Hepatic stellate cell (primary cell): ENCODE data around the gene GLRX3.
"Not testable (repeated sequence)": the region's sequence is repeated elsewhere in the genome, so short reads cannot be mapped to it uniquely, and the experiment has no call there.

Experiments used
- DNase-seq: peaks from one replicate; pipeline ENCODE4 v3.0.0; 2011; ENCODE audit warnings: low spot score

Gene GLRX3

DNA sequence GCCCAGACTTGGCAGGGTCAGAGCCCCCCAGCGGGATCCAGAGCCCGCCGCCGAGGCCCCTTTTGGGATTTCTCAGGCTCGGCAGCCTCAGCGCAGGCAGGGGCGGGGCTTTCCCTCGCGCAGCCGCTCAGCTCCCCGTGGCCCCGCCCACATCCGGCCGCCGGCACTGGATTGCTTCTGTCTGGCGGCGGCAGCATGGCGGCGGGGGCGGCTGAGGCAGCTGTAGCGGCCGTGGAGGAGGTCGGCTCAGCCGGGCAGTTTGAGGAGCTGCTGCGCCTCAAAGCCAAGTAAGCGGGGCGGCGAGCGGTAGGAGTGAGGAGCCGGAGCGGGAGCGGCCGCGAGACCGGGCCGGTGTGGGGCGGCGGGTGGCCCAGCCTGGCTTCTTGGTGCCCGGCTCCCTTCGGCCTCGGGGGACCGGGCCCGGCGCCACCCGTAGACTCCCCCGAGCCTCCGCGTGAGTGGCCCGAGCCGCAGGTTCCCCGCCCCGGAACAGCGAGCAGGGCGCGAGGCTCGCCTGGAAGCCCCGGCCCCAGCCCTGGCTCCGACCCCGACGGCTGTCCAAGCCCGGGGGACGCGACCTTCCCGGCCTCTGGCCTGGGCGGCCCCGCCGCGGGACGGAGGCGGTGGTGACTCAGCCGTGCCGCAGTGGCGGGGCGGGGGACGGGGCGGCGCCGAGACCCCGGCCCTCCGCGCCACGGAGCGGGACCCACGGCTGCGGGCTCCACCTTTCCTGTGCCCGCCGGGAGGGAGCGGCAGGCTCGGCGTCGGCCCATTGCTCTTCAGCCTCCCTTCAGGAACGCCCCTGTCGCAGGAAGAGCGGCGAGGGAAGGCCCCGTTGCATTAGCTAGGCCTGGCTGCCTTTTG, at the start of gene GLRX3:
GLRX3 (plus strand) TSS at position 166 of the 864 bp plus-strand sequence; CDS start at position 196, 30 bp downstream.
- peak; percentile 93 for DNase-seq

DNA sequence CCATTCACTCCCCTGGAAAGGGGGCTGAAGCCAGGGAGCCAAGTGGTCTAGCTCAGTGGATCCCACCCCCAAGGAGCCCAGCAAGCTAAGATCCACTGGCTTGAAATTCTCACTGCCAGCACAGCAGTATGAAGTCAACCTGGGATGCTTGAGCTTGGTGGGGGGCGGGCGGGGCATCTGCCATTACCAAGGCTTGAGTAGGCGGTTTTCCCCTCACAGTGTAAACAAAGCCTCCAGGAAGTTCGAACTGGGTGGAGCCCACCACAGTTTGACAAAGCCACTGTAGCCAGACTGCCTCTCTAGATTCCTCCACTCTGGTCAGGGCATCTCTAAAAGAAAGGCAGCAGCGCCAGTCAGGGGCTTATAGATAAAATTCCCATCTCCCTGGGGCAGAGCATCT, 45.6 kb upstream of the GLRX3 start:
- not testable (repeated sequence) for DNase-seq

DNA sequence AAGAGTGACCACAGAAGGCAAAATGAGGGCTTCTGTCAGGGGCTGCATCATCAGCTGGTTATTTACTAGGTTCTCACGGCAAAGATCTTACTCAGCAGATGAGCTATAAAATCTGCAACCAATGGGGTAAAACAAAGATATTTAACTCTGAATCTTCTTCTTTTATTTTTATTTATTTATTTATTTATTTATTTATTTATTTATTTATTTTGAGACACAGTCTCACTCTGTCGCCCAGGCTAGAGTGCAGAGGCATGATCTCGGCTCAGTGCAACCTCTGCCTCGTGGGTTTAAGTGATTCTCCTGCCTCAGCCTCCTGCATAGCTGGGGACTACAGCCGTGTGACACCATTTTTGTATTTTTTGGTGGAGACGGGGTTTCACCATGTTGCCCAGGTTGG, 36.8 kb upstream of the GLRX3 start:
- DNase-seq = no peak

DNA sequence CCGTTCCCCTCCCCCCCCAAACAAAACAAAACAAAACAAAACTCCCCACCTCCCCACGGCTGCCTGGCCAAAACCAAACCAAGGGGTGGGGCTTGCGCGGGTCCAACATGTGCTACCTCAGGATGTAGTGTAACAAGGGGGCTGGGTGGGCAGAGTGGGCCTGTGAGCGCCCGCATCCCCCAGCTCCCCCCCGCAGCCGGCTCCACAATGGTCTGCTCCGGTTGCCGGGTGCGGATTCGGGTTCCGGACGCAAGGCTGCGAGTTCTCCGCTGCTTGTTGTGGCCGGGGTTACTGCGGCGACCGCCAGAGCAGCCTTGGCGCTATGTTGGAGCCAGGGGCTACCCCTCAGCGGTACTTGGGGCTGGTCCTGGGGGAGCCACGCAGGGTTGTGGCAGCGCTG, 30.5 kb upstream of the GLRX3 start:
- DNase-seq = no peak

DNA sequence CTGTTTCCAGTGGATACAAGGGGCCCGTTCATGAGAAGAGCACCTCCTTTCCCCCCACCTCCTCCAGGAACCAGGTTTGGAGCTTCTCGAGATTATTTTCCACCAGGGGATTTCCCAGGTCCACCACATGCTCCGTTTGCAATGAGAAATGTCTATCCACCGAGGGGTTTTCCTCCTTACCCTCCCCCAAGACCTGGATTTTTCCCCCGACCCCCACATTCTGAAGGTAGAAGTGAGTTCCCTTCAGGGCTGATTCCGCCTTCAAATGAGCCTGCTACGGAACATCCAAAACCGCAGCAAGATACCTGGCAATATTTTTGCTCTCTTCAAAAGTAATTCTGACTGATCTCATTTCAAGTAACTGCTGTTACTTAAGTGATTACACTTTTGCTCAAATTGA, 28.0 kb upstream of the GLRX3 start:
- not testable (repeated sequence) for DNase-seq

DNA sequence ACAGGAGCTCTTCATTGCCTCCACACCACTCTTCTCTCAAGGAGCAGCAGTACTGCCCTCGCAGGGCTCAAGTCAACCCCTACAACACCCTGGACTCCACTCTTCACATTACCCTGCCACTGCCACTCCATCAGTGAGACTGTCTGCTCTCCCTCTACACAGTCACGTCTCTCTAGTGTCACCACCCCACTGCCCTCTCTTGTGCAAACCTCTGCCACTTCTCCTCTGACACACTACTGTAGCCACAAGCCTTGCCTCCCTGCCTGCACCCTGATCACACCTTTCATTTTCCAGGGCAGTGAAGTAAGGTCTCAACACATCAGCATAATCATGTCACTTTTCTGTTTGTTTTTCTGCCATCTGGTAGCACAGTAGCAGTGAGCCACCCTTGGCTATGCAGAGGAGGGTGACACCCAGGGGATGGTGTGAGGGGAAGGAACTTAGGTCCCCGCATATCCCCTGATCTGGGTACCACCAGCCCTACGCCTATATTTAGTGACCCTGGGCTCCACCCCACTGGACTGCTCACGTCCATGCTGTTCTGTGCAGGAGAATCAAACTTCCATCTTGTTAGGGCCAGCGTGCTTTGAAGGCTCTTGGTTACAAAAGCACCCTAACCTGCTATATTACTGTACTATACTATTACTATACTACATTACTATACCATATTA, 27.1 kb upstream of the GLRX3 start:
- no peak for DNase-seq

DNA sequence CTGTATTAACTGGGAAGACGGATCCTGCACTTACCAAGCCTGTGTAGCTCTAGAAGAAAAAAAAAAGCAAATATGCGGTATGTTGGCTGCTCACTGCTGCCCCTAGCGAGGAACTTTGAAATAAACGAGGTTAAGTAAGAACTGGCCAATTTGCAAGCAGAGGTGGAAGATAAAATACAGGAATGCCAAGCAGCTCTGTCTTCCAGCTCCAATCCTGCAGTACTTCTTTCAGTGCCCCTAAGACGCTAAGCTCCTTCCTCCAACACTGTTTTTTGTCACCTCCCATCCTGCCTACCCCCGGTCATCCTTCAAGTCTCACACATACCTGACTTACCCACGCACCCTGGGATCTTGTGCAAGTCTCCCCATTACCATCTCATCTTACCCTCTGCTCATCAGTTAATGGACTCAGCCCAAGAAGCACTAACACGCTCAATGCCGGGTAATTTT, 26.4 kb upstream of the GLRX3 start:
- DNase-seq = peak; percentile 70

DNA sequence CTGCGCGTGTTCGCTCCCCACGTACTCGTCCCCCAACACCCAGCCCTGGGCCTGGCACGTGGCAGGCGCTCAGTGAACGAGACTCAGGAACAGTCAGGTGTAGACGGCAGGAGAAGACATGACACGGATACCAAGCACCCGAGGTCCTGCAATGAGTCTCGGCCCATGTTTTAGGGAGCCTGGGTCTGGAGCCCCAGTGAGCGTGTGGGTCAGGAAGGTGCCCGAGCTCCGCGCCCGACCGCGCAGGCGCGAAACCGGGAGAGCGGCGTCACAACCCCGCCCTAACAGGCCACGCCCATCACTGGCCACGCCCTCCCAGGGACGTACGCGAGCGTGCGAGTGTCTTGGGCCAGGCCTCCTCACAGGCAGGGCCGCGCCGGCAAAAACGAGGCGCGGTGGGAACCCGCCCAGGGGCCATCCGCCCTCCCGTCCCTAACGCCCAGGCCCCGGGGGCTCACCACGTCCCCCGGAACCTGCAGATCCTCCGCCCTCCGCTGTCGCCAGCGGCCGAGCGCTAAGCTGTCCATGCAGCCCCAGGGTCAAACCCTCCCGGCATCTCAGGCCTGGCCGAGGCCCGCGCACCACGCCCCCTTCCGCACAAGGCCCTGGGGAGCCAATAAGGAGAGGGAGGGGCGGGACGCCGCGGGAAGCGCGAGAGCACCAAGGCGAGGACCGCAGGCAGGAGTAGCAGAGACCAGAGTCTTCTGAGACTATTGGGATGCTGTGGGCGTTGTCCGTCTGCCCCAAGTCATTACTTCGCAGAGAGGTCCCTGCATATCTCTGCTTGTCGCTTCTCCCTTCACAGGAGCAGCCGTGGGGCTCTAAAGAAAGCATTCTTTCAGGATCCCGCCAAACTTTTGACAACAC, 25.7 kb upstream of the GLRX3 start, which contains the start of gene C10orf143:
C10orf143 (minus strand) TSS at position 585 of the 867 bp plus-strand sequence; CDS start at position 527, 58 bp downstream.
- peak; percentile 95 for DNase-seq

DNA sequence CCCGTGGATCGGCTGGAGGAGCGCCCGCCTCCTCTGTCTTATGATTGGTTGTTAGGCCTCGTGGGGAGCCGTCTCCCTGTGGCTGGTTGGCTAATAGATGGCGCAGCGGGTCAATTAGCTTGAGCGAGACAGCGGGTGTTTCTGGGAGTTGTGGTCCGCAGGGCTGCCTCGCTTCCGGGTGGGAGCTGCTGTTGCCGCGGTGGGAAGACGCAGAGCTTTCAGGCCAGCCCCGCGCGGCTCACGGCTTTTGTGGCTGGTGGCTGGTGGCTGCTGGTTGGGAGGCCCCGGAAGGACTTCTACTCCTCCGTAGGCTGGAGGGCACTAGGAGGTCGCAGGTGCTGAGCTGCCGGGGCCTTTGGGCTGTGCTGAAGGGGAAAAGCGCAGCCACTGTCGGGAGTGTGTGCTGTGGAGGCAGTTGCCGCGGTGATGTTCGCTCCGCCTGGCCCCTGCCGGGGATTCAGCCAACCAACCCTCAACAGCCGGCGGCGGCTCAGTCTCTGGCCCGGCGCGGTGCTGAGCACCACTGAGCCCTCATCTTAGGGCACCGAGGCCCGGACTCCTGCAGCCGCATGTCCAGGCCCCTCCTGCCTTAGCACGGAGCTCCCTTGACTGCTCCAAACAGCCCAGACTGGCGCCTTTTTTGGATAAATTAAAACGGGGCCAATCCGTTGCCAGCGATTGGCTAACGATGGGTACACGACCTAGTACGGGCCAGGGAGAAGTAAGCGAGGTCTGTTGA, 24.9 kb upstream of the GLRX3 start:
- peak; percentile 99 for DNase-seq

DNA sequence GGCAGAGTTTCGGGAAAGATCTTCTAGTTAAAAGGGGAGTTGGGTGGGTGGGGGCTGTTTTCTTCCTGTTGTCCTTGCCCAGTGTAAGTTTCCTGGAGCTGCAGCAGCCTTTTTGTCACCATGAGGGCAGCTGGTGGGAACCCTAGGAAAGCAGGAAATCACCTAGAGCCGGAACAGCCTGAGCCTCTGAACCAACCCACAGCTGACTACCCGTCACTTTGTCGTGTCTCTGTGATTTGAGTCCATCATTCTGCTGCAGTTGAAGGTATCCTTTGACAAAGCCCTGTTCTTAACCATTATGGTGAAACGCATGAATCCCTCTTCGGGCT, 24.4 kb upstream of the GLRX3 start:
- DNase-seq = no peak

DNA sequence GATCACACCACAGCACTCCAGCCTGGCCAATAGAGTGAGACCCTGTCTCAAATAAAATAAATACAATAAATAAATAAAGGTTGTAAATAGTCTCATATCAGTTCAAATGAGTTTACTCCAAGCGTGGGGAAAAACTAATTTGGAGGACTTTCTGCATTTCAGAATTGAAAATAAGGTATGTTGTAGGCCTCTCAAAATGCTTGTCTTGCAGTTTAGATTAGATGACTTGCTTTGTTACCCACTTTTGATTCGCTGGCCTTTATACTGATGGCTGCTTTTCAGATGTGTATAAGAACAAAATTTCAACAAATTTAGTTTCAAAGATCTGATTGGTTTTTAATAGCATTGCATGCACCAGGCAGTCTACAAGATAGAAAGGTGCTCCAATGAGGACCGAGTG, 23.4 kb upstream of the GLRX3 start:
- no peak for DNase-seq

DNA sequence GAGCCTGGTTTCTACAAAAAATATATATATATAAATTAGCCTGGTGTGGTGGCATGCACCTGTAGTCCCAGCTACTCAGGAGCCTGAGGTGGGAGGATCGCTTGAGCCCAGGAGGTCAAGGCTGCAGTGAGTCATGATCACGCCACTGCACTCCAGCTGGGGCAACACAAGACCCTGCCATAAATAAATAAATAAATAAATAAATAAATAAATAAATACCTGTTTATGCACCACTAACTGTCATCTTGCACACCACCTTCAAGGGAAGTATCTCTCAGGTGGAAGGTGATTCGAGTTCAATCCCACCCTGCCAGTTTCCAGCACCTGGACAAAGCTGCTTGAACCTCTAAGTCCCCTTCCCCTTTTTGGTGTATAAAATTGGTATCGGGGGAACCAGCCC, 19.2 kb upstream of the GLRX3 start:
- DNase-seq = not testable (repeated sequence)

DNA sequence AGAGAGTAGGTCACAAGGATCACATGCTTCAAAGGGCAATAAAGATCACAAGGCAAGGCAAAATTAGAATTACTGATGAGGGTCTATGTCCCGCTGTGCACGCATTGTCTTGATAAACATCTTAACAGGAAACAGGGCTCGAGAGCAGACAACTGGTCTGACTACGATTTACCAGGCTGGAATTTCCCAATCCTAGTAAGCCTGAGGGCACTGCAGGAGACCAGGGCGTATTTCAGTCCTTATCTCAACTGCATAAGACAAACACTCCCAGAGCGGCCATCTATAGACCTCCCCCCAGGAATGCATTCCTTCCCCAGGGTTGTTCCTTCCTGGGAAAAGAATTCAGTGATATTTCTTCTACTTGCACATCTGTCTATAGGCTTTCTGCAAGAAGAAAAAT, 18.7 kb upstream of the GLRX3 start:
- not testable (repeated sequence) for DNase-seq

DNA sequence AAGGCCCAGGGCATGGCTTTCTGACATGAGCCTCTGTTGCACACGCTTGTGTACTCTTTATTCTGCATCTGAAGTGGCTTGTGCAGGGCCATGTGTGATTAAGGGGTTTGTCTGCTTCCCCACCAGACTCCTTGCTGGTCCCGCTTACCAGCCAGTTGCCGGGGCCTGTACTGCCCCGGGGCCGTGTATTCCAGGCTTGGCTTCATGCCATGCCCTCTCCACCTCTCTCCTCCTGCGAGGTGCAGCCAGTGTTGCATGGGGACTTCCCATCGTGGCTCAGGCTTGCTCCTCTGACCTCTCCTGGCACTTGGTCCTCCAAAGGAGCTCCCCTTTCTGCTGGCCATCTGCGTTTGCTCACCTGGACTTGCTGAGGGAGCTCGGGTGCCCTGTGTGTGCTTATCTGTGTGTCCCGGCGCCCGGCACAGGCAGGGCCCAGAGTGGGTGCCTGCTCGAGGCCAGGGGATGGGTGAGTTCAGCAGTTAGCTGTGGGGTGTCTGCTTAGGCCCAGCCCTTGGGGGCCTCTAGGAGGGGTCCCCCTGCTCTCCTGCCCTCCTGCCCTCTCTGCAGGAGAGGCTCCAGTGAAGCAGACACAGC, 14.6 kb upstream of the GLRX3 start:
- no peak for DNase-seq

DNA sequence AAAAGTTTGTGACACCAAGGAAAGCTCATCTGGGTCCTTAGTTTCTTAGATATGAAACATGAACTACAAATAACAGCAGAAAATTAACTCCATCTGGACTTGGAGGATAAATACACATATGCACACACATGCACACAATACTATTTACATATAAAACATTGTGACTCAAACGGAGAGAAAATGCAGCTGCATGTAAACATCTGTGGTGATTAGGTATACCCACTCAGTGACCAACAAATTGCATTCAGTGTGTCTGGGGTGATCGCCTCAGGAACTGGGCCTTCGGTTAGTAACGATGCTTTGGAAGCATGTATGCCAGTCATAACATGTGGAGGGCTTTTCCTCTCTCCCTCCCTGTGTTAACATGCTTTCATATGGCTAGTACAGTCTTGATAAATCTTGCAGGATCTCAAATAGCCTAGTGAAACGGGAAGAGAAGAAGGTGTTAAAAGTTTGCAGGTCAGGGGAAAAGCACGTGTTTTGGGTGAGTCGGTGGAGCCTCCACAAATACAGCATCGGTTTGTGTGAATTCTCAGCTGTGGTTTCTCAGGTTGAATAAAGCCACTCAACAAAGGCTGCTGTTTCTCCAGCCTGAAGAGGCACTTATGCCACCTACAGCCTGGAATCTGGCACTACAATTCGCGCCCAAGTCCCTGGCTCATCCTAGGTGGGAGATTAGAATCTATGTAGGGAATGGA, 8.7 kb upstream of the GLRX3 start:
- DNase-seq = peak; percentile 89

DNA sequence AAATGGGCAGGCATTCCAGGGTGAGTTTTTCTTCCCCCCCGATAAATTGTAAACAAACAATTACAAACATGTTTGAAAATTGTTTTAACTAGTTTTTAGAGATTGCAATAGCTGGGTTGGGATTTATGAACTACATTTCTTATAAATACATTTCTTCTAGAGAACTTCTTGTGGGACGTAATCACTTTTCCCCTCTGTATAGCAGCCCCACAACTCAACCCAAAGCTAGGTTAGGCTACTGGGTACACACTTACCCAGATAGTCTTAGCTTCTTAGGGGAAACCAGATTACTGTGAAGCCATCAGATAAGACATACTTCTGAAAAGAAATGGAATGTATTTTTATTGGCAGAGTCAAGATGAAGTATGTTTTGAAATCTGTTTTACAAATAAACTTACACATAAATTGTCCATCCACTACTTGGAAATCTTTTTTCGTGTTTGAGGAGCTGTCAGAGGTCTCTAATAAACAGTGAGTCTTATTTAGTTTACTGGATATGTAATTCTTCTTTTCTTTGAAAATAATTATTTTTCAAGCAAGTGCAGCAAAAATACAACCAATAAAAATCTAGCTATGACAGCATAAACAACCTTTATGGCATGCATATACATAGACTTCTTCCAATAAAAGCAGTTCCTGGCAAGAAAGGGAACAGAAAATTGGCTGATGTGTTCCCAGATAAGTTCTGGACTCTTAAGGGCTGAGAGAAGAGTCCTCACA, 8.0 kb upstream of the GLRX3 start:
- peak; percentile 48 for DNase-seq

DNA sequence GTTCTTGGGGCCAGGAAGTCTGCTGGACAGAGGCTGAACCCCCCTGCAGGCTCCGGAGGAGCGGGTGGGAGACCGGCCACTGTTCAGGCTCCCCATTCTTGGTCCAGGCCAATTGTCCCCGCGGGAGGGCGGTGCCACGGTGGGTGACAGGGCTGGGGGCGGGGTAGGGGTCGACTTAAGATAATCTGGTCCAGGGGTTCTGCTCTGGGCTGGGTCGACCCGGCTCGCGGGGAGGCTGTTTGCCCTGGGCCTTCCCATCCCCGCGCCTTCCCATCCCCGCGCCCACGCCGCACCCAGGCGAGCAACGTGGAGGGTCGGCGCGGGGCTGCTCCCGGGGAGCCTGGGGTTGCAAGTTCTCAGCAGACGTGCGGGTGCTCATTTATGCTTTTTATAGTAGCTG, 7.3 kb upstream of the GLRX3 start:
- no peak for DNase-seq

DNA sequence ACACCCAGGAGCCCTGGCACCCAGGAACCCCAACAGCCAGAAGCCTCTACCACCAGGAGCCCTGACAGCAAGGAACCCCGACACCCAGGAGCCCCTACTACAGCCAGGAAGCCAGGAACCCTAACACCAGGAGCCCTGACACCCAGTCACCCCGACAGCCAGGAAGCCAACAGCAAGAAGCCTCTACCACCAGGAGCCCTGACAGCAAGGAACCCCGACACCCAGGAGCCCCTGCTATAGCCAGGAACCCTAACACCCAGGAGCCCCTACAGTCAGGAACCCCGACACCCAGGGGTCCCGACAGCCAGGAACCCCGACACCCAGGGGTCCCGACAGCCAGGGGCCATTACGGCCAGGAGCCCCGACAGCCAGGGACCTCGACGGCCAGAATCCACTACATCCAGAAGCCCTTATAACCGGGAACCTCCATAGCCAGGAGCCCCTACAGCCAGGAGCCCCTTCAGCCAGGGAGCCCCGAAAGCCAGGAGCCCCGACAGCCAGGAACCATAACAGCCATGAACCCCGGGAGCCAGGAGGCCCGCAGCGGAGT, 440 bp upstream of the GLRX3 start:
- no peak for DNase-seq

DNA sequence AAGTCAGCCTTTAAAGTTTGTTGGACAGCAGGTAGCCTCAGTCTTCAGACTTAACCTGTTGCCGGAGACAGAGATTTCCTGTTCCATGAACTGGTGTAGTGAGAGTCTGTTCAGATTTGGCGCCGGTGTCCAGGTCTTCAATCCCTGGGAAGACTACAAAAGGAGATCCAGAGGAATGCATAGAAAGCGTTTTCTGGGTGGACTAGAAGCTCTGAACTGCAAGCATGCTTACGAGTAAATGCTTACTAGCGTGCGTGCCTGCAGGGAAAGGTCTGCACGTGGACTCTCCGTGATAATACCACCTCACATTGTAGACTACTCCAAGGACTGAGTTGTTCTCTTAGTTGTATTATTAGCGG, 878 bp downstream of the GLRX3 start:
- DNase-seq = peak; percentile 65
